ENCODE data around the gene MZB1.

Gene MZB1

DNA sequence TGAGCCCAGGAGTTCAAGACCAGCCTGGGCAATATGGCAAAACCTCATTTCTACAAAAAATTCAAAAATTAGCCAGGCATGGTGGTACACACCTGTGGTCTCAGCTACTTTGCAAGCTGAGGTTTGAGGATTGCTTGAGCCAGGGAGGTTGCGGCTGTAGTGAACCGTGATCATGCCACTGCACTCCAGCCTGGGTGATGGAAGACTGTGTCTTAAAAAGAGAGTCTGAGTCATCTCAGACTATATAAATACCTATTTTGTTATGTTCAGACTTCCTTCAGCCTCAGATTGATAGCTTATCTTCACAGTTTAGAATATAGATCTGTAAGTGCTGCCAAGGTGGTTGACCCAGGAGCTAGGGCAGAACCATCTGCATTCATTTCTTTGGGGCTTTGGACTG, 49.7 kb downstream of the MZB1 start:
- CTCF ChIA-PET = interaction anchor here (1.1 to 3.1 kb wide), 2 partner anchors 21 to 52 kb away, joined by 3 to 13 read pairs; no protein-coding TSS in a partner anchor
- H3K4me3 Mint-ChIP-seq = no peak overlapping the region
- H3K4me1 Mint-ChIP-seq = peaks cover 45% of the 10 kb centered on the region
- H3K9me3 Mint-ChIP-seq = no peaks in the 10 kb centered on the region
- H3K36me3 Mint-ChIP-seq = peaks cover 20% of the 10 kb centered on the region
- peaks cover 5% of the 10 kb centered on the region for H3K27me3 Mint-ChIP-seq
- H3K27ac Mint-ChIP-seq = no peak overlapping the region
- DNase-seq = no peak

Data from activated naive CD4-positive, alpha-beta T cell treated with anti-CD3 and anti-CD28 coated beads, Interleukin-2, amount 10 ng/mL, durations not matched to agents 7 days and 5 days (primary cell).